Left lung (tissue), 10 donors: ENCODE results near the gene FNDC10. TPM values are rescaled to one million over a fixed set of nuclear protein-coding genes. Genes with fewer than 3 reads are reported as not detected.

ENCODE experiments used
- ATAC-seq: fragments of 200-7000 bp; cut with Tn5 transposase; one replicate; pipeline ENCODE4 v1.9.1; 2020; ENCODE audit warnings: moderate library complexity
- DNase-seq, 4 donors: peaks; one replicate each; pipeline ENCODE4 v3.0.0-alpha.2; 2013 to 2020
- H3K27ac ChIP-seq, 2 donors: fragments of 200-600 bp; sonication (generic) in 1 of 2; one replicate each; pipeline versions ENCODE4 v1.5.0 to v1.8.0; 2020 to 2021
- H3K27me3 ChIP-seq, 2 donors: fragments of 200-600 bp; sonication (generic) in 1 of 2; one replicate each; pipeline versions ENCODE4 v1.5.0 to v1.8.0; 2020 to 2021
- H3K36me3 ChIP-seq, 2 donors: fragments of 200-600 bp; sonication (generic) in 1 of 2; one replicate each; pipeline versions ENCODE4 v1.5.0 to v1.8.0; 2020 to 2021
- H3K4me1 ChIP-seq, 2 donors: fragments of 200-600 bp; one replicate each; pipeline ENCODE4 v1.8.0; 2021
- H3K4me3 ChIP-seq, 2 donors: fragments of 200-600 bp; sonication (generic) in 1 of 2; one replicate each; pipeline versions ENCODE4 v1.5.0 to v1.8.0; 2020 to 2021; ENCODE audit warnings: mild to moderate bottlenecking in 1 of 2
- H3K9me3 ChIP-seq, 2 donors: fragments of 200-600 bp; sonication (generic) in 1 of 2; one replicate each; pipeline versions ENCODE4 v1.5.0 to v1.8.0; 2020 to 2021
- CTCF ChIP-seq, 2 donors: fragments of 200-600 bp; sonication (generic) in 1 of 2; IDR thresholded peaks; one replicate each; pipeline versions ENCODE4 v1.5.0 to v1.8.0; 2021; ENCODE audit warnings: antibody characterized with exemption in 2 of 2
- intact Hi-C, 2 donors: fragments of 100-400 bp; cut with DNase I; formaldehyde crosslinking; loops; one replicate each; pipeline versions ENCODE4 v1.11.2 to v1.14.2; 2022
- polyA plus RNA-seq, 6 donors: library from polyadenylated mRNA; unstranded; fragments of 120-200 nt; gene quantifications; one replicate each; pipeline ENCODE4 v1.2.1, GENCODE V29; 2013; ENCODE audit not compliant: insufficient read length in 6 of 6
- total RNA-seq, 2 donors: library from RNA; stranded (reverse); fragmentation: NEBNext Ultra II Directional; extraction: Animal tissue kit (Norgen Biotek cat#: 25700); gene quantifications; one replicate each; pipeline ENCODE4 v1.2.1, GENCODE V29; 2021
- donor health status: DM: no; HTN: yes; CAD: no.
- donor health status: DM: no; HTN: no; CAD: no.

FNDC10 gene
- total and polyA plus RNA-seq, 8 donors, result 1.2 to 12.2 (median 2.3) TPM

DNA sequence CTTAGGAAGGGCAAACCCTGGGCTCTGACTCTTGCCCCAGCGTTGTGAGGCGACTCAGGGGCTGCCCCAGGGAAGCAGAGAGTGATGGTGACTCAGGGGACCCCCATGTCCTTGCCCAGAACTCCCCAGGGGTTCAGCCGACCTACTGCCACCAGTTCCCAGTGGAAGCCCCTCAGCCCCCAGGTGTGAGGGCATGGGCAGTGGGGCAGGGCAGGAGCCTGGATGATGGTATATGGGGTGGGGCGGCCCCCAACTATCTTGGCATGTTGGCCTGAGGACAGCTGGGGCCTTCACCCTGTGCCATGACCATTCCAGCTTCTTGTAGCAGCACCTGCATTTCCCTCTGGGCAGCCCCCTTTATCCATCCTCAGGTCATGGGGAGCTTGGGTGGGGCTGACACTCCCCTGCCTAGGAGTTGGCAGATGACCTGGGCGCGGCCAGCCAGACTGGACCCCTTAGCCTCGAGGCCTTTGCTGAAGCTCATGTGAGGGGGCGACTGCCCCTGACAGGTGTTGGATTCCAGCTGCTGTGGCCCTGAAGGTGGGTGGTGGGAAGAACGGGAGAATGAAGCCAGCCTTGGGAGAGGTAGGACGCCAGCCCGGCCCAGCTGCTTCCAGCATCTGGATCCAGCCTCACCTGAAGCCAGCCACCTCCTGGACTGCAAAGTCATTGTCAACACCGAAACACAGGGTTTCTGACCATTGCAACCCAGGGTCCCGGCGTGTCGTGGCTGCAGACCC lies 1.8 kb upstream of the FNDC10 start:
- TF ChIP-seq CTCF (IDR thresholded peaks at IDR 0.05), result no peak
- peak in 1 of 4 donors; percentile 54 for DNase-seq
- Histone ChIP-seq H3K27me3 (peaks cover 7 to 65% of the 10 kb centered on the region in 2 donors), H3K9me3 (no peaks in the 10 kb centered on the region), H3K4me3 (no peak overlapping the region), H3K36me3 (no peaks in the 10 kb centered on the region), H3K4me1 (peaks cover 7 to 30% of the 10 kb centered on the region in 2 donors), H3K27ac (no peak overlapping the region)
- ATAC-seq, result no peak
- intact Hi-C loops, result no loop called here

DNA sequence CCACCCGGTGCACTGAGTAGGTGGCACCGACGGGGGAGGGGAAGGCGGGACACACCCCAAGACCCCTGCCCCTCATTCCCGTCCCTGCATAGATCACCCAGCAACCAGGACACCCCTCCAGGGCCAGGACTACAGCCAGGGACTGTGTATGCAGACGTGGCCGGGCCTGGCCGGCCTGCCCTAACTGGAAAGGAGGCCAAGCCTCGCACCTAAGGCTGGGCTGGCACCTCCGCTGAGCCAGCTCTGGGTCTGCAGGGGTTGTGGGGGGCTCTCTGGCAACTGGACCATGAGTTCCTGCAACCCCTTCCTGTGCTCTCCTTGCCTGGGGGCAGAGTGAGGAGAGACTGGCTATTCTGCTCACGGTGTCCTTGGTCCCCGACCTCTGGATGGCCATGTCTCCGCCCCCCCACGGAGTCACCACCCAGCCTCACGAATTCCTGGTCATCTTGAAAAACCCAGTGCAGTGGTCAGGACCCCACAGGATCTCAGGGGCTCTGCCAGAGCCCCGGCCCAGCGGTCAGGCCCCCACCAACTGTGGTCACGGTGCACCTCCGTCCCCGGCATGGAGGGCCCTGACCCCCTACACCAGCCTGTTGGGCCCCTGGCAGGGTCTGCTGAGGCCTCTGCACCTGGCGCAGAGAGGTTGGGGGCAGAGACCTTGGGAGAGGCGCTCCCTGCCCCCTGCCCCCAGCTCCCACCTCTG lies 1.1 kb upstream of the FNDC10 start:
- DNase-seq (peak in 2 of 4 donors; percentile 29 to 68), ATAC-seq (no peak)
- no peaks in the 10 kb centered on the region for H3K9me3 ChIP-seq
- H3K4me3 ChIP-seq, result peak overlapping the region in 1 of 2 donors; percentile 52
- peaks cover 8 to 72% of the 10 kb centered on the region in 2 donors for H3K27me3 ChIP-seq
- no peak overlapping the region for H3K27ac ChIP-seq
- no peak for TF ChIP-seq CTCF (IDR thresholded peaks at IDR 0.05)
- intact Hi-C loops, result no loop called here
- H3K4me1 ChIP-seq, result peaks cover 7 to 30% of the 10 kb centered on the region in 2 donors
- H3K36me3 ChIP-seq, result no peaks in the 10 kb centered on the region

GRCh38 chr1:1599030-1599934 lies 653 bp downstream of the FNDC10 start:
- no peak for TF ChIP-seq CTCF (IDR thresholded peaks at IDR 0.05)
- ATAC-seq, result peak; percentile 30
- intact Hi-C loops, result no loop called here

GRCh38 chr1:1598720-1599029 lies 1.3 kb downstream of the FNDC10 start:
- no peak for TF ChIP-seq CTCF (IDR thresholded peaks at IDR 0.05)
- no peak for ATAC-seq

More at GRCh38 chr1:1599030-1599934, 653 bp downstream of the FNDC10 start:
- Histone ChIP-seq H3K27ac (no peak overlapping the region), H3K36me3 (no peaks in the 10 kb centered on the region), H3K4me3 (peak overlapping the region; percentile 7 to 40), H3K27me3 (peaks cover 8 to 72% of the 10 kb centered on the region in 2 donors), H3K9me3 (no peaks in the 10 kb centered on the region), H3K4me1 (peaks cover 7 to 30% of the 10 kb centered on the region in 2 donors)
- peak in 2 of 4 donors; percentile 29 to 85 for DNase-seq

More at GRCh38 chr1:1598720-1599029, 1.3 kb downstream of the FNDC10 start:
- Histone ChIP-seq H3K9me3 (no peaks in the 10 kb centered on the region), H3K27me3 (peaks cover 8 to 71% of the 10 kb centered on the region in 2 donors), H3K4me1 (peaks cover 7 to 30% of the 10 kb centered on the region in 2 donors), H3K4me3 (no peak overlapping the region), H3K36me3 (no peaks in the 10 kb centered on the region), H3K27ac (no peak overlapping the region)
- intact Hi-C loops, result no loop called here
- DNase-seq, result no peak
